ENCODE results near the gene IL5. TPM values are rescaled to one million over a fixed set of nuclear protein-coding genes. Genes with fewer than 3 reads are reported as not detected.

The IL5 gene
- total and polyA plus RNA-seq, 7 donors: not detected

- H3K36me3 ChIP-seq: no peaks in the 10 kb centered on the region
- TF ChIP-seq EP300 (IDR thresholded peaks at IDR 0.05): no peak
- no peak for TF ChIP-seq POLR2AphosphoS5 (IDR thresholded peaks at IDR 0.05)
- TF ChIP-seq POLR2A (IDR thresholded peaks at IDR 0.05): no peak
- TF ChIP-seq, protein P1, sequence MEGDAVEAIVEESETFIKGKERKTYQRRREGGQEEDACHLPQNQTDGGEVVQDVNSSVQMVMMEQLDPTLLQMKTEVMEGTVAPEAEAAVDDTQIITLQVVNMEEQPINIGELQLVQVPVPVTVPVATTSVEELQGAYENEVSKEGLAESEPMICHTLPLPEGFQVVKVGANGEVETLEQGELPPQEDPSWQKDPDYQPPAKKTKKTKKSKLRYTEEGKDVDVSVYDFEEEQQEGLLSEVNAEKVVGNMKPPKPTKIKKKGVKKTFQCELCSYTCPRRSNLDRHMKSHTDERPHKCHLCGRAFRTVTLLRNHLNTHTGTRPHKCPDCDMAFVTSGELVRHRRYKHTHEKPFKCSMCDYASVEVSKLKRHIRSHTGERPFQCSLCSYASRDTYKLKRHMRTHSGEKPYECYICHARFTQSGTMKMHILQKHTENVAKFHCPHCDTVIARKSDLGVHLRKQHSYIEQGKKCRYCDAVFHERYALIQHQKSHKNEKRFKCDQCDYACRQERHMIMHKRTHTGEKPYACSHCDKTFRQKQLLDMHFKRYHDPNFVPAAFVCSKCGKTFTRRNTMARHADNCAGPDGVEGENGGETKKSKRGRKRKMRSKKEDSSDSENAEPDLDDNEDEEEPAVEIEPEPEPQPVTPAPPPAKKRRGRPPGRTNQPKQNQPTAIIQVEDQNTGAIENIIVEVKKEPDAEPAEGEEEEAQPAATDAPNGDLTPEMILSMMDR (IDR thresholded peaks at IDR 0.05): no peak
- whole genome bisulfite sequencing, 2 donors: 84 to 89% methylated on average over 2 of the region's 2 CpGs
- H3K27me3 ChIP-seq: no peaks in the 10 kb centered on the region
- intact Hi-C loops (cut with DNase I): no loop called here
- DNase-seq: no peak
- no peak overlapping the region for H3K4me3 ChIP-seq
- H3K4me1 ChIP-seq: no peaks in the 10 kb centered on the region
- no peaks in the 10 kb centered on the region for H3K9me3 ChIP-seq
- H3K27ac ChIP-seq: no peak overlapping the region
Observed at GRCh38 chr5:132547269-132547668, 3.9 kb upstream of the IL5 start.

GRCh38 chr5:132546108-132546507 lies 2.8 kb upstream of the IL5 start:
- Histone ChIP-seq H3K4me1 (no peaks in the 10 kb centered on the region), H3K27me3 (no peaks in the 10 kb centered on the region), H3K36me3 (no peaks in the 10 kb centered on the region), H3K9me3 (no peaks in the 10 kb centered on the region), H3K27ac (no peak overlapping the region), H3K4me3 (no peak overlapping the region)
- 84 to 90% methylated on average over 2 of the region's 2 CpGs for WGBS, 2 donors
- no peak for DNase-seq
- intact Hi-C loops (cut with DNase I): no loop called here
- TF ChIP-seq POLR2A (IDR thresholded peaks at IDR 0.05): no peak
- TF ChIP-seq POLR2AphosphoS5 (IDR thresholded peaks at IDR 0.05): no peak
- TF ChIP-seq, protein P1 (IDR thresholded peaks at IDR 0.05): no peak
- no peak for TF ChIP-seq EP300 (IDR thresholded peaks at IDR 0.05)

- no peak overlapping the region for H3K4me3 ChIP-seq
- no peak overlapping the region for H3K27ac ChIP-seq
- DNase-seq: no peak
- no peaks in the 10 kb centered on the region for H3K9me3 ChIP-seq
- H3K36me3 ChIP-seq: no peaks in the 10 kb centered on the region
- H3K27me3 ChIP-seq: no peaks in the 10 kb centered on the region
- WGBS, 2 donors: 92 to 97% methylated on average over 4 of the region's 4 CpGs
- no peak for TF ChIP-seq POLR2A (IDR thresholded peaks at IDR 0.05)
- TF ChIP-seq EP300 (IDR thresholded peaks at IDR 0.05): no peak
- no peak for TF ChIP-seq POLR2AphosphoS5 (IDR thresholded peaks at IDR 0.05)
- TF ChIP-seq, protein P1 (IDR thresholded peaks at IDR 0.05): no peak
- H3K4me1 ChIP-seq: no peaks in the 10 kb centered on the region
- intact Hi-C loops (cut with DNase I): no loop called here
Observed at GRCh38 chr5:132540764-132541163, 2.6 kb downstream of the IL5 start.

- no peaks in the 10 kb centered on the region for H3K27me3 ChIP-seq
- H3K9me3 ChIP-seq: no peaks in the 10 kb centered on the region
- no peak for DNase-seq
- intact Hi-C loops (cut with DNase I): no loop called here
- H3K36me3 ChIP-seq: no peaks in the 10 kb centered on the region
- no peak overlapping the region for H3K27ac ChIP-seq
- TF ChIP-seq POLR2AphosphoS5 (IDR thresholded peaks at IDR 0.05) (no peak), EP300 (IDR thresholded peaks at IDR 0.05) (no peak), POLR2A (IDR thresholded peaks at IDR 0.05) (no peak)
- TF ChIP-seq, protein P1 (IDR thresholded peaks at IDR 0.05): no peak
- H3K4me3 ChIP-seq: no peak overlapping the region
- H3K4me1 ChIP-seq: no peaks in the 10 kb centered on the region
- WGBS, 2 donors: 83 to 87% methylated on average over 5 of the region's 5 CpGs
Observed at GRCh38 chr5:132540149-132540548, 3.2 kb downstream of the IL5 start.

GRCh38 chr5:132539716-132540115 lies 3.6 kb downstream of the IL5 start:
- Histone ChIP-seq H3K36me3 (no peaks in the 10 kb centered on the region), H3K9me3 (no peaks in the 10 kb centered on the region), H3K27ac (no peak overlapping the region), H3K27me3 (no peaks in the 10 kb centered on the region), H3K4me1 (no peaks in the 10 kb centered on the region), H3K4me3 (no peak overlapping the region)
- DNase-seq: no peak
- TF ChIP-seq, protein P1 (IDR thresholded peaks at IDR 0.05): no peak
- WGBS, 2 donors: 65 to 79% methylated on average over 4 of the region's 4 CpGs
- intact Hi-C loops (cut with DNase I): no loop called here
